IgD-negative memory B cell (primary cell): ENCODE data around the gene GNAI3. TPM values are rescaled to one million over a fixed set of nuclear protein-coding genes. Genes with fewer than 3 reads are reported as not detected.

ENCODE experiments used
- H3K27ac Mint-ChIP-seq, 3 donors: one replicate each; pipeline ENCODE4 v1.8.0; 2020 to 2022; ENCODE audit warnings: mild to moderate bottlenecking in 3 of 3, mixed read lengths in 3 of 3, moderate library complexity in 1 of 3
- H3K27me3 Mint-ChIP-seq: one replicate; pipeline ENCODE4 v1.8.0; 2021; ENCODE audit warnings: mixed read lengths
- H3K36me3 Mint-ChIP-seq: one replicate; pipeline ENCODE4 v1.8.0; 2020; ENCODE audit warnings: mild to moderate bottlenecking, mixed read lengths
- H3K4me1 Mint-ChIP-seq, 3 donors: one replicate each; pipeline ENCODE4 v1.8.0; 2020 to 2022; ENCODE audit warnings: mixed read lengths in 3 of 3, mild to moderate bottlenecking in 1 of 3
- H3K4me3 Mint-ChIP-seq, 4 donors: one replicate each; pipeline ENCODE4 v1.8.0; 2020 to 2022; ENCODE audit warnings: mild to moderate bottlenecking in 4 of 4, mixed read lengths in 4 of 4, moderate library complexity in 3 of 4
- H3K9me3 Mint-ChIP-seq, 3 donors: one replicate each; pipeline ENCODE4 v1.8.0; 2020 to 2021; ENCODE audit warnings: mixed read lengths in 3 of 3, mild to moderate bottlenecking in 1 of 3
- polyA plus RNA-seq: library from polyadenylated mRNA; unstranded; fragments of 300-500 nt; fragmentation: Illumina TruSeq; gene quantifications from one replicate; pipeline ENCODE4 v1.2.3, GENCODE V29; 2021

Gene GNAI3
- polyA plus RNA-seq, 1 donor from 2014 or later: 8.1 TPM

DNA sequence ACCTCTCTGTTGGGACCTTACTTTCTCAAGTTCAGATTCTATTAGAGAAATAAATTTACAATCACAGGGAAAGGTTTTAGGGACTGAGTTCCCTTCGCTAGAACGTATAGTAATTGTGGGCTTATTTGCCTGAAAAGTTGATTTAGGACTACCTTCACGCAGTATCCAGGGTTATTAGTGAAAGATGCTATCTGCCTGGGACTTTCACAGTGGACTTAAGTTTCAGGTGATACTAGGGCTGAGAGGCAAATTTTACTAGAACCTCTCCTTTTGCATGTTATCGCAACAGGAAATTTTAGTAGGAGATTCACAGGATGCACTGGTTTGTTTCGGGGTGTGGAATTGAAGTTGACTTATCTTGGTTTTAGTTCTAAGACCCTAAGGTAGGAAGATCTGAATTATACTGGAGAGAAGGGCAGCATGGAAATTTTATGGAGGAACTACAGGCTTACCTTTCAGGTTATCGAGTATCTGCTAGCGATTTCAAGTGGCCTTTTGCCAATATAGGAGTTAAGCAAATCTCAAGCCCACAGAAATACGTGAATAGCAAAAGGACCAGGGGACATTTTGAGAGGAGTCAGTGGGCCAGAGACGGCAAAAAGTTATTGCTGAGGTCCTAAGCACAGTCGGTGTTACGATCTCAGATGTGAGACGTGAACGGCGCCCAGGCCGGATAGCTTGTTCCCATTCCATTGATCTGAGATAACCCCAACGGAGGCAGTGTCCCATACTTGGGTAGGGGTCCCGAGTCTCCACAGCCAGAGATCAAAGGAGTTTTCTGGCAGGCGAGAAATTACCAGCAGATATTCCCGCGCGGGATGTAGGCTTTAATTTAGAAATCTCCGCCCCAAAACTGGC, 723 bp upstream of the GNAI3 start:
- H3K36me3 Mint-ChIP-seq: no peaks in the 10 kb centered on the region
- H3K27ac Mint-ChIP-seq: peak overlapping the region; percentile 92 to 99 (median 98)
- no peaks in the 10 kb centered on the region for H3K9me3 Mint-ChIP-seq
- peak overlapping the region; percentile 92 to 100 (median 98) for H3K4me3 Mint-ChIP-seq
- no peaks in the 10 kb centered on the region for H3K27me3 Mint-ChIP-seq
- H3K4me1 Mint-ChIP-seq: peaks cover 31 to 39% (median 31%) of the 10 kb centered on the region in 3 donors

GRCh38 chr1:109556563-109556962, 8.1 kb downstream of the GNAI3 start:
- no peaks in the 10 kb centered on the region for H3K27me3 Mint-ChIP-seq
- peaks cover 40 to 69% (median 68%) of the 10 kb centered on the region in 3 donors for H3K4me1 Mint-ChIP-seq
- H3K4me3 Mint-ChIP-seq: peak overlapping the region in 1 of 4 donors; percentile 17
- peaks cover 11% of the 10 kb centered on the region for H3K36me3 Mint-ChIP-seq
- no peaks in the 10 kb centered on the region for H3K9me3 Mint-ChIP-seq
- H3K27ac Mint-ChIP-seq: no peak overlapping the region

DNA sequence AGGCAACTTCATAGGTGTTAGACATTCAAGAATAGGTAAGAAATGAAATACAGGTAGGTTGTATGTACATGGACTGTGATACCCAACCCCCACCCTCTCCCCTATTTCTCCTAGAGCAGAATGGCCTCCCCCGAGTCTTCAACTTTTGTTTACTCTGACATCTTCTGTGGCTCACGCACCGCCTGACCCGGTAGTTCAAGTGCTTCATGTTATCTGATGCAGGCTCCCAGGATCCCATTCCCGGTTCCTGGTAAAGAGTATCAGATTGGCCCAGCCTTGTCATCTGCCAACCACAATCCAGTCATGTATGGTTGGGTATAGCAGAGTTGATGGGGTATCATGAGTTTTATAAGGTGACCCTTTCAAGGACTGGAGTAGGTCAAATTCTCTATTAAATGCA, 9.1 kb downstream of the GNAI3 start:
- Mint-ChIP-seq H3K9me3 (no peaks in the 10 kb centered on the region), H3K4me3 (no peak overlapping the region), H3K36me3 (peaks cover 11% of the 10 kb centered on the region), H3K4me1 (peaks cover 47 to 71% (median 70%) of the 10 kb centered on the region in 3 donors), H3K27ac (no peak overlapping the region), H3K27me3 (no peaks in the 10 kb centered on the region)

GRCh38 chr1:109559995-109560394, 11.6 kb downstream of the GNAI3 start:
- no peak overlapping the region for H3K27ac Mint-ChIP-seq
- H3K4me1 Mint-ChIP-seq: peaks cover 49 to 66% (median 61%) of the 10 kb centered on the region in 3 donors
- peaks cover 6% of the 10 kb centered on the region for H3K36me3 Mint-ChIP-seq
- H3K9me3 Mint-ChIP-seq: no peaks in the 10 kb centered on the region
- no peaks in the 10 kb centered on the region for H3K27me3 Mint-ChIP-seq
- no peak overlapping the region for H3K4me3 Mint-ChIP-seq

GRCh38 chr1:109564194-109564878, 15.9 kb downstream of the GNAI3 start:
- H3K9me3 Mint-ChIP-seq: no peaks in the 10 kb centered on the region
- H3K36me3 Mint-ChIP-seq: peaks cover 2% of the 10 kb centered on the region
- H3K4me1 Mint-ChIP-seq: peaks cover 49 to 60% (median 49%) of the 10 kb centered on the region in 3 donors
- H3K27ac Mint-ChIP-seq: peak overlapping the region in 1 of 3 donors; percentile 84
- H3K27me3 Mint-ChIP-seq: no peaks in the 10 kb centered on the region
- H3K4me3 Mint-ChIP-seq: no peak overlapping the region

DNA sequence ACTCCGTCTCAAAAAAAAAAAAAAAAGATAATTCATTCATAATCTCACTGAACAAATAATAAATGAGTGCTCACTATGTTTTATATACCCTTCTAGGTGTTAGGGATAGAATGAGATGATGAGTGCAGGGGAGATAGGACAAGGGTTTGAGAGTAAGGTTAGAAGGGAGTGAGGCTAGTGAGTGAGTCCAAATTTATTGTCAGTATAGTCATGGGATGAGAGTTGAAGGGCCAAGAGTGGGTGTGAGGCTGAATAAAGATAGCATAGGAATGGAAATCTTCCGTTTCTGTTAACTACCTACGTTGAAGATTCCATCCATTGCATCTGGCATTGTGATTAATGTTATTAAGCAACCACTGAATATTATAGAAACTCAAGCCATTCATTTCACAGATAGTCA, 16.8 kb downstream of the GNAI3 start:
- Mint-ChIP-seq H3K4me1 (peaks cover 42 to 51% (median 43%) of the 10 kb centered on the region in 3 donors), H3K4me3 (peak overlapping the region in 1 of 4 donors; percentile 56), H3K9me3 (no peaks in the 10 kb centered on the region), H3K27me3 (no peaks in the 10 kb centered on the region), H3K36me3 (peaks cover 2% of the 10 kb centered on the region), H3K27ac (peak overlapping the region in 1 of 3 donors; percentile 84)

DNA sequence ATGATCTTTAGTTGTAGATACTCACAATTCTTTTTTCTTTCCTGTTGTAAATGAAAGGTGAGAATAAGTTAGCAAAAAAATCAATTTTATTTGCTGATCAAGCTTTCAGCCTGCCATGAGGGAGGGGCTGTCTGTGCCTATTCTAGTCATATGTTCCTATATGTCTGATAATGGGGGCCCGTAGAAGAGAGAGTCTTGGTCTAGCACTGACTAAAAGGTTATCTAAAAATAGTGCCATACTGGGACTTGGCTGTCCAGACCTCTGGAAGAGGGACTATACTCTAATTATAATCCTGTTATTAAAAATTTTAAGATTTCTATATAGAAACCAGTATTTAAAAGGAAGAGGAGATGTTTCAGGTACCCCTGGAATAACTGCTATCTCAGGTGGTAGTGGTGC, 18.6 kb downstream of the GNAI3 start:
- Mint-ChIP-seq H3K4me1 (peaks cover 26 to 37% (median 33%) of the 10 kb centered on the region in 3 donors), H3K27ac (peak overlapping the region in 2 of 3 donors; percentile 13 to 28), H3K9me3 (no peaks in the 10 kb centered on the region), H3K4me3 (no peak overlapping the region), H3K36me3 (peaks cover 2% of the 10 kb centered on the region), H3K27me3 (no peaks in the 10 kb centered on the region)

DNA sequence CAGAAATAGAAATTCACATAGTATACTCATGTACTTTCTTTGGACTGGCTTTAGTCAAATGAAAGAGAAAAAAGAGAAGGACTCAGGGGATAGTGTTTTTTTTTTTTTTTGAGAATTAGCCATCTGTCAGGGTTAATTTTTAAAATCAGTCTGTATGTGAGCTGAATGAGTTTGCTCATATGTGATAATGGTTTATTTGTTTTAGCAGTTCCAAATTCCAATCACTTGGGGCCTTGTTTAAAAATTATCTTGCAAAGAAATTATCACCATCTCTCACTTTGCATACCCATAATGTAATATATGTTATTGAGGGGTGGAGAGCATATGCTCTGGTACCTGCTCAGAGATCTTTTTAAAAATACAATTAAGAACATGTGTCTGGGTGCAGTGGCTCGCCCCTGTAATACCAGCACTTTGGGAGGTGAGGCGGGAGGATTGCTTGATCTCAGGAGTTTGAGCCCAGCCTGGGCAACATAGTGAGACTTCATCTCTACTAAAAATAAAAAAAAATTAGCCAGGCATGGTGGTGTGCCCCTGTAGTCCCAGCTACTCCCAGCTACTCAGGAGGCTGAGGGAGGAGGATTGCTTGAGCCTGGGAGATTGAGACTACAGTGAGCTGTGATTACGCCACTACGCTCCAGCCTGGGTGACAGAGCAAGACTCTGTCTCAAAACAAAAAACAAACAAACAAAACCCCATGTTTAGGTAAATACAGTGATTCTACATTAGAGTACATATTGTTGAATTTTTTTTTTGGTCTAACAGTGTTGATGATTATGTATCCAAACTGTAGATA, 19.7 kb downstream of the GNAI3 start:
- Mint-ChIP-seq H3K4me3 (peak overlapping the region in 2 of 4 donors; percentile 35 to 58), H3K27me3 (no peaks in the 10 kb centered on the region), H3K36me3 (peaks cover 2% of the 10 kb centered on the region), H3K27ac (peak overlapping the region in 2 of 3 donors; percentile 28 to 55), H3K4me1 (peaks cover 28 to 47% (median 30%) of the 10 kb centered on the region in 3 donors), H3K9me3 (no peaks in the 10 kb centered on the region)

DNA sequence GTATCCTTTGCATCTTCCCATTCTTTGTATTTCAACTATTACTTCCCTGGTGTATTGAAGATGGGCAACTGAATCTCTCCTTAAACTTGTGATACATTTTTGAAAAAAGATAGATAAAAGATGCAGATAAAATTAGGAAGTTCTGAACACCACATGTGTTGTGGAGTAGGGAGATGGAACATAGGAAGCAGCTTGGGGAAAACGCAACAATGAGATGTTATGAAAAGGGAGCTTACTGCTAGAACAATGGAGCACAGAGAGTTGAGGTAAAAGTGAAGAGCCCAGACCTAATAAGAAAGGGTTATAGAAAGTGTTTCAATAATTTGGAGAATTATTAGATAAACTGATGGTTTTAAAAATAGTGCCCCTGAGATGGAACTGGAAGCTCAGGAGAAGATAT, 20.9 kb downstream of the GNAI3 start:
- peaks cover 29 to 46% (median 30%) of the 10 kb centered on the region in 3 donors for H3K4me1 Mint-ChIP-seq
- H3K4me3 Mint-ChIP-seq: no peak overlapping the region
- H3K36me3 Mint-ChIP-seq: peaks cover 2% of the 10 kb centered on the region
- H3K27me3 Mint-ChIP-seq: no peaks in the 10 kb centered on the region
- no peak overlapping the region for H3K27ac Mint-ChIP-seq
- no peaks in the 10 kb centered on the region for H3K9me3 Mint-ChIP-seq

GRCh38 chr1:109570414-109570813, 22.0 kb downstream of the GNAI3 start:
- H3K9me3 Mint-ChIP-seq: no peaks in the 10 kb centered on the region
- no peaks in the 10 kb centered on the region for H3K36me3 Mint-ChIP-seq
- H3K4me1 Mint-ChIP-seq: peaks cover 25 to 51% (median 26%) of the 10 kb centered on the region in 3 donors
- H3K4me3 Mint-ChIP-seq: no peak overlapping the region
- H3K27me3 Mint-ChIP-seq: no peaks in the 10 kb centered on the region
- no peak overlapping the region for H3K27ac Mint-ChIP-seq

- H3K9me3 Mint-ChIP-seq: no peaks in the 10 kb centered on the region
- H3K27me3 Mint-ChIP-seq: no peaks in the 10 kb centered on the region
- no peak overlapping the region for H3K27ac Mint-ChIP-seq
- H3K36me3 Mint-ChIP-seq: no peaks in the 10 kb centered on the region
- no peak overlapping the region for H3K4me3 Mint-ChIP-seq
- peaks cover 8 to 28% (median 16%) of the 10 kb centered on the region in 3 donors for H3K4me1 Mint-ChIP-seq
Observed at GRCh38 chr1:109573785-109574184, 25.4 kb downstream of the GNAI3 start.

DNA sequence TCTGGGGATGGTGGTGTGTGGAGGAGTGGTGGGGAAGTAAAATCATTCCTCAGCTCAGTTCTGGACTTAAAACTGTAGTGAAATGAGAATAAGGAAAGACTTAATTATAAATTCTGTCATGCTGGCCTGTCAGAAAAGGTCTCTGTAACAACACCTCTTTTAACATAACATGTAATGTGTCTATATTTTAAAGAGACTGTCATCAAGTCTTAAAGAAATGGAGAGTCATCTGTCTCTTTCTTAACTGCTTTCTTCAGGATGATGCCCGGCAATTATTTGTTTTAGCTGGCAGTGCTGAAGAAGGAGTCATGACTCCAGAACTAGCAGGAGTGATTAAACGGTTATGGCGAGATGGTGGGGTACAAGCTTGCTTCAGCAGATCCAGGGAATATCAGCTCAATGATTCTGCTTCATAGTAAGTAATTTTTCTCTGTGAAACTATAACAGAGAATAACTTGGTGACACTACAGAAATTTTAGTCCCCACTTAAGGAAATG, 30.6 kb downstream of the GNAI3 start:
- Mint-ChIP-seq H3K9me3 (no peaks in the 10 kb centered on the region), H3K4me3 (no peak overlapping the region), H3K4me1 (peaks cover 0 to 9% (median 1%) of the 10 kb centered on the region in 3 donors), H3K27ac (peak overlapping the region in 1 of 3 donors; percentile 53), H3K27me3 (no peaks in the 10 kb centered on the region), H3K36me3 (peaks cover 2% of the 10 kb centered on the region)

DNA sequence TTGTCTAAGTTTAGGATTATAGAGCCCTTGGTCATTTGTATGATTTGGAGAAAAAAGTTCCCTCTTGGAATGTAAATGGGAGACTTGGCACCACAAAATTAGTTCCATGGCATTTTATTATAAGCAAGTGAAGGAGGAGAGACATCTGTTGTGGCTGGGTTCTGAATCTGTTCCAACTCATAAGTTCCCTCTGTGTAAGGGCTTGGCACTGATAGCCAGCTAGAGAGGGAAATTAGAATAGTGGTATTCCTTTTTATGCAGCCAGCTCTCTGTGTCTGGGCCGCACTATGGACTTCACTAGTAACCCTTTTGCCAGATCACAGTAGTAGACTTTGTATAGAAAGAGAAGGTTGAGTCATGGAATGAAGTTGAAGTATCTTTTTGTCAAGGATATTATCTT, 31.1 kb downstream of the GNAI3 start:
- Mint-ChIP-seq H3K27me3 (no peaks in the 10 kb centered on the region), H3K9me3 (no peaks in the 10 kb centered on the region), H3K4me3 (no peak overlapping the region), H3K27ac (peak overlapping the region in 1 of 3 donors; percentile 76), H3K4me1 (peaks cover 0 to 8% (median 0%) of the 10 kb centered on the region in 3 donors), H3K36me3 (peaks cover 2% of the 10 kb centered on the region)

GRCh38 chr1:109582021-109582420, 33.6 kb downstream of the GNAI3 start:
- Mint-ChIP-seq H3K4me1 (no peaks in the 10 kb centered on the region), H3K36me3 (peaks cover 7% of the 10 kb centered on the region), H3K4me3 (no peak overlapping the region), H3K27me3 (no peaks in the 10 kb centered on the region), H3K27ac (no peak overlapping the region), H3K9me3 (no peaks in the 10 kb centered on the region)
